Posterior cingulate gyrus (tissue), 11 donors: ENCODE measurements around the gene EFNB3.

Experiments used
- DNase-seq, 10 donors: peaks; one replicate each; pipeline versions ENCODE4 v3.0.0 to v3.0.0-alpha.2; 2020 to 2021; ENCODE audit warnings: mixed read lengths in 3 of 10
- intact Hi-C: fragments of 100-400 bp; cut with DNase I; formaldehyde crosslinking; loops from one replicate; pipeline ENCODE4 v1.15.1; 2023

The EFNB3 gene

DNA sequence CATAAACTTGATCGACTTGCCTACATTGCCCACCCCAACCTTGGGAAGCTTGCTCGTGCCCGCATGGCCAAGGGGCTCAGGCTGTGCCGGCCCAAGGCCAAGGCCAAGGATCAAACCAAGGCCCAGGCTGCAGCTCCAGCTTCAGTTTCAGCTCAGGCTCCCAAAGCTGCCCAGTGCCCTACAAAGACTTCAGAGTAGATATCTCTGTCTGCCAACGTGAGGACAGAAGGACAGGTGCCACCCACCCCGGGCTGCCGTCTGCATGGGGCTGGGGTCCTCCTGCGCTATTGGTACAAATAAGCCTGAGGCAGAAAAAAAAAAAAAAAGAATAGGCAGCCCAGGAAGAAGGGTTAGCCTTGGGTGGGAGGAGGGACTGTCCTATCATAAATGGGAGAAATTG lies 49.7 kb downstream of the EFNB3 start:
- DNase-seq = peak in 2 of 10 donors; percentile 62 to 76
- intact Hi-C loops = no loop called here

DNA sequence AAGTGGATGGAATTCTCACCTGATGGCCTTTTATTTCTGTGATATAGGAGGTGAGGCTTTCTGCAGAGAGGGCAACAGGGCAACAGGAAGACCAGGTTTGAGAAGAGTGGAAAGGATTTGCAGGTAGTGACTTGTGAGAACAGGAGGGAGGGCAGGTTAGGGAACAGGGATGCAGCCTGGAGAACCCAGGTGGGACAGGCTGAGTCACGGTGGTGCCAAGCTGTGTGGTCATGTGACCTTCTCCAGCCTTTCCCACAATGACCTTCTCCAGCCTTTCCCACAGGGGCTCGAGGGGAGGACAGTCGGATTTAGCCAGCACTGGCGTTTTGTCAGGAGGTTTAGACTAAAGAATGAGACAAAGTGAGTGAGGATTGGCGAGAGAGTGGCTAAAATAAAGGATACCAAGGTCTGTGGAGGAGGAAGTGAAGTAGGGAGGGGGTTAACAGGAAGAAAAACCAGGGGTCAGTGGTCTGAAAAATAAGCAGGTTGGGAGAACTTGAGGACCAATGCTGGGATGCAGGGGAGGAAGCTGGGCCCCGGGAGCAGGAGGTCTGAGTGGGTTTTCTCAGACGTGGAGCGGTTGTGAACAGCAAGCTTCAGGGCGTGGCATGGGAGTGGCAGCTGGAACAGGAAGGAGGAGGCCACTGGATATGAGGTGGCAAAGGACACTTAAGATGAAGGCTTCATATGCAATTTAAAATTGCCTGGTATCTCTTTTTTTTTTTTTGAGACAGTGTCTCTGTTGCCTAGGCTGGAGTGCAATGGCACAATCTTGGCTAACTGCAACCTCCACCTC lies 50.3 kb downstream of the EFNB3 start:
- peak in 1 of 10 donors; percentile 8 for DNase-seq
- intact Hi-C loops = no loop called here

GRCh38 chr17:7756968-7757367 lies 52.0 kb downstream of the EFNB3 start:
- DNase-seq = peak in 1 of 10 donors; percentile 9
- intact Hi-C loops = no loop called here
